ENCODE data around the gene NFIA. TPM values are rescaled to one million over a fixed set of nuclear protein-coding genes. Genes with fewer than 3 reads are reported as not detected.

NFIA gene
- polyA plus RNA-seq, 1 donor (not counting 4 experiments of a cell fraction or from before 2014, with no cell fraction given), result 14.7 TPM

DNA sequence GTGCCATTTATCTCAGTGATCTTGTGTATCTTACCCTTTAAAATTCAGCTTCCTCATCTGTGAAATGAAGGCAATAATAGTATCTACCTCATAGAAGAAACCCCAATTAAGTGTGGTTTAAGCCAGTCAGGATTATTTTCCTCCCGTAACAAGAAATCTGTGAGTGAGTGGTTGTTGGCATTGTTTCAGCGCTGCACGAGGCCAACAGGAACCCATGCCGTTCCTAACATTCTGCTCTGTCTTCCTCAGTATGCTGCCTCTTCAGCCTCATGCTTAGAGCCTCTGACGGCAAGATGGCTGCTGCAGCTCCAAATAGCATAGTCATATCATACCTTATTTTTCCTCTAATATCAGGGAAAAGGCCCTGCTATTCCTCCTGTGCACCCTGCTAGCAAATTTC, 352.9 kb downstream of the NFIA start:
- Histone ChIP-seq H3K27me3 (ENCODE audit: control insufficient read depth, extremely low read depth, insufficient read depth, low read length) (no peaks in the 10 kb centered on the region), H3K79me2 (ENCODE audit: control insufficient read depth, insufficient read depth, low read length) (no peaks in the 10 kb centered on the region), H3K9me3 (ENCODE audit: control insufficient read depth, low read depth, low read length) (no peaks in the 10 kb centered on the region), H3K4me1 (ENCODE audit: control insufficient read depth, extremely low read depth, insufficient read depth, low read length) (peaks cover 13% of the 10 kb centered on the region), H3K9ac (ENCODE audit: control insufficient read depth, extremely low read depth, insufficient read depth, low read length) (no peak overlapping the region), H3K9me1 (ENCODE audit: control insufficient read depth, extremely low read depth, insufficient read depth, low read length) (peaks cover 3% of the 10 kb centered on the region), H4K20me1 (ENCODE audit: control insufficient read depth, extremely low read depth, insufficient read depth, low read length) (no peaks in the 10 kb centered on the region), H3K27ac (ENCODE audit: control insufficient read depth, insufficient read depth, low read length) (no peak overlapping the region), H2AFZ (ENCODE audit: control insufficient read depth, low read length) (no peak overlapping the region), H3K36me3 (ENCODE audit: control insufficient read depth in 2 of 2, extremely low read depth in 1 of 2, insufficient read depth in 2 of 2, low read length in 2 of 2) (no peaks in the 10 kb centered on the region), H3K4me3 (ENCODE audit: control insufficient read depth in 2 of 3, extremely low read depth in 1 of 3, insufficient read depth in 2 of 3, low read depth in 1 of 3, low read length in 3 of 3) (no peak overlapping the region), H3K4me2 (ENCODE audit: control insufficient read depth, extremely low read depth, insufficient read depth, low read depth, low read length) (no peak overlapping the region)
- DNase-seq (ENCODE audit: low read depth, low spot score) (no peak), FAIRE-seq (no peak)
- dilution Hi-C loops (cut with MboI; ENCODE audit: extremely low pct_ligation_motif_present, low sequenced_read_pairs), result no loop called here
- no peak for TF ChIP-seq EZH2 (IDR thresholded peaks at IDR 0.05; ENCODE audit: low read length)
- TF ChIP-seq, protein P1, sequence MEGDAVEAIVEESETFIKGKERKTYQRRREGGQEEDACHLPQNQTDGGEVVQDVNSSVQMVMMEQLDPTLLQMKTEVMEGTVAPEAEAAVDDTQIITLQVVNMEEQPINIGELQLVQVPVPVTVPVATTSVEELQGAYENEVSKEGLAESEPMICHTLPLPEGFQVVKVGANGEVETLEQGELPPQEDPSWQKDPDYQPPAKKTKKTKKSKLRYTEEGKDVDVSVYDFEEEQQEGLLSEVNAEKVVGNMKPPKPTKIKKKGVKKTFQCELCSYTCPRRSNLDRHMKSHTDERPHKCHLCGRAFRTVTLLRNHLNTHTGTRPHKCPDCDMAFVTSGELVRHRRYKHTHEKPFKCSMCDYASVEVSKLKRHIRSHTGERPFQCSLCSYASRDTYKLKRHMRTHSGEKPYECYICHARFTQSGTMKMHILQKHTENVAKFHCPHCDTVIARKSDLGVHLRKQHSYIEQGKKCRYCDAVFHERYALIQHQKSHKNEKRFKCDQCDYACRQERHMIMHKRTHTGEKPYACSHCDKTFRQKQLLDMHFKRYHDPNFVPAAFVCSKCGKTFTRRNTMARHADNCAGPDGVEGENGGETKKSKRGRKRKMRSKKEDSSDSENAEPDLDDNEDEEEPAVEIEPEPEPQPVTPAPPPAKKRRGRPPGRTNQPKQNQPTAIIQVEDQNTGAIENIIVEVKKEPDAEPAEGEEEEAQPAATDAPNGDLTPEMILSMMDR (optimal IDR thresholded peaks at IDR 0.05 in 1 of 3, IDR thresholded peaks at IDR 0.05 in 1 of 3, conservative IDR thresholded peaks at IDR 0.05 in 1 of 3; ENCODE audit: extremely low read depth in 1 of 3, insufficient read depth in 2 of 3, low read length in 3 of 3), result no peak

DNA sequence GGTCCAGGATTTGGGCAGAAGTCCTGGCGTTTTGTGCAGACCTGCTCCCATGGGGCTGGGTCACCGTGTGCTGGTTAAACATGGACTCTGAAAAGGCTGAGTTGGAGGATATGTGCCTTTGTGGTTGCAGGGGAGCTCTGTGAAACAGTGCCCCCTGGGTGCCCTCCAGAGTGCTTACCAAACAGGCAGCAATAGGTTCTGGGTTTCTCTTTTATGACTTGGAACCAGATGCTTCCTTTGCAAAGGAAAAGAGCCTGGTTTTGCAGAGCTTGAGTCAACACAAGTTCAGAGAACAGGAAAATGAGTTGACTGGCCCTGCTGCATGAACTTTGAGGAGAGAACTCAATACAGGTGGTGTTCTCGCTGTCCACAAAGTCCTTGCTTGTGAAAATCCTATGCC, 353.7 kb downstream of the NFIA start:
- Histone ChIP-seq H3K4me3 (ENCODE audit: control insufficient read depth in 2 of 3, extremely low read depth in 1 of 3, insufficient read depth in 2 of 3, low read depth in 1 of 3, low read length in 3 of 3) (no peak overlapping the region), H3K4me2 (ENCODE audit: control insufficient read depth, extremely low read depth, insufficient read depth, low read depth, low read length) (no peak overlapping the region), H3K9ac (ENCODE audit: control insufficient read depth, extremely low read depth, insufficient read depth, low read length) (no peak overlapping the region), H3K79me2 (ENCODE audit: control insufficient read depth, insufficient read depth, low read length) (no peaks in the 10 kb centered on the region), H3K27ac (ENCODE audit: control insufficient read depth, insufficient read depth, low read length) (no peak overlapping the region), H3K9me3 (ENCODE audit: control insufficient read depth, low read depth, low read length) (no peaks in the 10 kb centered on the region), H3K36me3 (ENCODE audit: control insufficient read depth in 2 of 2, extremely low read depth in 1 of 2, insufficient read depth in 2 of 2, low read length in 2 of 2) (no peaks in the 10 kb centered on the region), H3K4me1 (ENCODE audit: control insufficient read depth, extremely low read depth, insufficient read depth, low read length) (peaks cover 13% of the 10 kb centered on the region), H3K27me3 (ENCODE audit: control insufficient read depth, extremely low read depth, insufficient read depth, low read length) (no peaks in the 10 kb centered on the region), H4K20me1 (ENCODE audit: control insufficient read depth, extremely low read depth, insufficient read depth, low read length) (no peaks in the 10 kb centered on the region), H3K9me1 (ENCODE audit: control insufficient read depth, extremely low read depth, insufficient read depth, low read length) (peaks cover 3% of the 10 kb centered on the region), H2AFZ (ENCODE audit: control insufficient read depth, low read length) (no peak overlapping the region)
- dilution Hi-C loops (cut with MboI; ENCODE audit: extremely low pct_ligation_motif_present, low sequenced_read_pairs), result no loop called here
- FAIRE-seq (no peak), DNase-seq (ENCODE audit: low read depth, low spot score) (no peak)
- TF ChIP-seq, protein P1 (optimal IDR thresholded peaks at IDR 0.05 in 1 of 3, IDR thresholded peaks at IDR 0.05 in 1 of 3, conservative IDR thresholded peaks at IDR 0.05 in 1 of 3; ENCODE audit: extremely low read depth in 1 of 3, insufficient read depth in 2 of 3, low read length in 3 of 3), result peak in 1 of 3 experiments; percentile 20
- TF ChIP-seq EZH2 (IDR thresholded peaks at IDR 0.05; ENCODE audit: low read length), result no peak
